Keratinocyte (primary cell): Measurements from ENCODE around the gene DTWD2.

Experiments
- CTCF ChIP-seq, 3 experiments: IDR thresholded peaks in 1 of 3; conservative IDR thresholded peaks in 1 of 3; optimal IDR thresholded peaks in 1 of 3; 2 replicates in 2 of 3; 3 replicates in 1 of 3; pipeline versions ENCODE3 to v1.5.1; 2011; ENCODE audit warnings: low read length in 3 of 3, mild to moderate bottlenecking in 3 of 3, moderate library complexity in 2 of 3, control low read depth in 1 of 3, inconsistent platforms in 1 of 3; ENCODE audit not compliant: insufficient read depth in 2 of 3; ENCODE audit errors: extremely low read depth in 1 of 3
- EZH2 ChIP-seq: IDR thresholded peaks from one replicate; pipeline ENCODE4 v1.6.1; 2012; ENCODE audit warnings: inconsistent platforms, mild to moderate bottlenecking, low read length, moderate library complexity

- no peak for TF ChIP-seq CTCF (optimal IDR thresholded peaks at IDR 0.05 in 1 of 3, IDR thresholded peaks at IDR 0.05 in 1 of 3, conservative IDR thresholded peaks at IDR 0.05 in 1 of 3; ENCODE audit: extremely low read depth in 1 of 3, insufficient read depth in 2 of 3, low read length in 3 of 3)
- no peak for TF ChIP-seq EZH2
These were observed 42.1 kb downstream of the DTWD2 start for GRCh38 chr5:118946138-118946800.
